ENCODE measurements around the gene KRTAP5-11. TPM values are rescaled to one million over a fixed set of nuclear protein-coding genes. Genes with fewer than 3 reads are reported as not detected.

Gene KRTAP5-11
- total and polyA plus RNA-seq, 2 donors (not counting 3 experiments of a cell fraction or from before 2014, with no cell fraction given), result not detected

DNA sequence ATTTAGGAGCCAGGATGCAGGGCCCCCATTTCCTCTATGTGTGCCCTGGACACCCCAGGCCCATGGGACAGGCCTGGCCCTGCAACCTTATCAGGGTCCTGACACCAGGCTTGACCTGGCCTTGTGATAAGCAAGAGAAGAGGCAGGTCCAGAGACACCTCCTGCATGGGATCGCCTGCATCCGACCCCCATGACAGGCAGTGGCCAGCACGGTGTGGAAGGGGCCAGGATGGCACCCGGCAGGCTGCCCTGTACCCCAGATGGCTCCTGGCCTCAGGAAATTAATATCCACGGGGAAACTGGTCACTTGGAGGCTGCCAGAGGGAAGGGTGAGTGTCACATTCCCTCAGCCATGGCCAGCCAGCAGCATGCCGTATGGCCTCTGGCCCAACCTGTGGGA, 27.7 kb downstream of the KRTAP5-11 start:
- intact Hi-C loops (cut with micrococcal nuclease), result no loop called here
- no peak for TF ChIP-seq MYC (IDR thresholded peaks at IDR 0.05; ENCODE audit: low read depth, low read length)
- H3K27ac ChIP-seq (ENCODE audit: insufficient read depth, low read depth, low read length), result no peak overlapping the region
- POLR2A ChIA-PET, result no interaction called here
- H3K79me2 ChIP-seq (ENCODE audit: control insufficient read depth, insufficient read depth, low read length), result no peaks in the 10 kb centered on the region
- no peaks in the 10 kb centered on the region for H3K9me3 ChIP-seq (replicated peaks; ENCODE audit: control insufficient read depth, insufficient read depth, low read length)
- no peak overlapping the region for H3K4me3 ChIP-seq (replicated peaks in 1 of 3; ENCODE audit: insufficient read depth in 1 of 3, low read depth in 1 of 3, low read length in 3 of 3)
- DNase-seq (ENCODE audit: low read depth, low spot score) (no peak), FAIRE-seq (no peak)
- no peaks in the 10 kb centered on the region for H3K27me3 ChIP-seq (ENCODE audit: control insufficient read depth in 2 of 2, insufficient read depth in 2 of 2, low read length in 2 of 2)
- dilution Hi-C loops (cut with MboI; ENCODE audit: extremely low pct_ligation_motif_present, low sequenced_read_pairs), result no loop called here
- H3K4me1 ChIP-seq (ENCODE audit: control insufficient read depth, extremely low read depth, insufficient read depth, low read length), result no peaks in the 10 kb centered on the region
- H2AFZ ChIP-seq (ENCODE audit: low read depth, low read length), result no peak overlapping the region
- BruUV-seq (replicated peaks), result no TSS peak
- H3K4me2 ChIP-seq (ENCODE audit: insufficient read depth, low read length), result no peak overlapping the region
- CTCF ChIA-PET, result no interaction called here
- no peaks in the 10 kb centered on the region for H4K20me1 ChIP-seq (replicated peaks; ENCODE audit: control insufficient read depth, extremely low read depth, insufficient read depth, low read length)
- H3K9me1 ChIP-seq (replicated peaks; ENCODE audit: control insufficient read depth, extremely low read depth, insufficient read depth, low read length), result no peaks in the 10 kb centered on the region
- H3K9ac ChIP-seq (replicated peaks; ENCODE audit: extremely low read depth, insufficient read depth, low read length), result no peak overlapping the region
- no peaks in the 10 kb centered on the region for H3K36me3 ChIP-seq (ENCODE audit: control insufficient read depth in 2 of 2, extremely low read depth in 1 of 2, insufficient read depth in 2 of 2, low read length in 2 of 2)

DNA sequence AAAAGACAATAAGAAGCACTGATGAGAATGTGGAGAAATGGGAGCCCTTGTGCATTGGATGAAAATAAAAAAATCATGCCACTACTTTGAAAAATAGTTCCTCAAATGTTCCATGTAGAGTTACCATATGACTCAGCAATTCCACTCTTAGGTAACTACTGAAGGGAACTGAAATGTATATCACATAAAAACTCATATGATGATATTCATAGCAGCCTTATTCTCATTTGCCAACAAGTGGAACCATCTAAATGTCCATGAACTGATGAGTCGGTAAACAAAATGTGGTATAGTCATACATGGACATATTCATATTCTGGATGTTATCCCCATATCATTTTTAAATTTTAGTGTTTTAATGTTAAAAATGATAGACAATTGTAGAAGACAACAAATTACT, 31.0 kb downstream of the KRTAP5-11 start:
- H3K27me3 ChIP-seq (ENCODE audit: control insufficient read depth in 2 of 2, insufficient read depth in 2 of 2, low read length in 2 of 2), result no peaks in the 10 kb centered on the region
- H2AFZ ChIP-seq (ENCODE audit: low read depth, low read length), result no peak overlapping the region
- no TSS peak for BruUV-seq (replicated peaks)
- no peaks in the 10 kb centered on the region for H3K9me3 ChIP-seq (replicated peaks; ENCODE audit: control insufficient read depth, insufficient read depth, low read length)
- H3K9me1 ChIP-seq (replicated peaks; ENCODE audit: control insufficient read depth, extremely low read depth, insufficient read depth, low read length), result no peaks in the 10 kb centered on the region
- dilution Hi-C loops (cut with MboI; ENCODE audit: extremely low pct_ligation_motif_present, low sequenced_read_pairs) (no loop called here), intact Hi-C loops (cut with micrococcal nuclease) (no loop called here)
- ChIA-PET CTCF (interaction anchor here (1.6 kb wide), 1 partner anchor 11 kb away, joined by 8 read pairs; no protein-coding TSS in a partner anchor), POLR2A (no interaction called here)
- no peak overlapping the region for H3K4me2 ChIP-seq (ENCODE audit: insufficient read depth, low read length)
- H3K36me3 ChIP-seq (ENCODE audit: control insufficient read depth in 2 of 2, extremely low read depth in 1 of 2, insufficient read depth in 2 of 2, low read length in 2 of 2), result no peaks in the 10 kb centered on the region
- no peaks in the 10 kb centered on the region for H4K20me1 ChIP-seq (replicated peaks; ENCODE audit: control insufficient read depth, extremely low read depth, insufficient read depth, low read length)
- TF ChIP-seq POLR2A (IDR thresholded peaks at IDR 0.05; ENCODE audit: low read depth, low read length), result no peak
- TF ChIP-seq, protein P1, sequence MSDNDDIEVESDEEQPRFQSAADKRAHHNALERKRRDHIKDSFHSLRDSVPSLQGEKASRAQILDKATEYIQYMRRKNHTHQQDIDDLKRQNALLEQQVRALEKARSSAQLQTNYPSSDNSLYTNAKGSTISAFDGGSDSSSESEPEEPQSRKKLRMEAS (IDR thresholded peaks at IDR 0.05; ENCODE audit: insufficient read depth, insufficient read length), result no peak
- TF ChIP-seq EZH2 (IDR thresholded peaks at IDR 0.05; ENCODE audit: borderline replicate concordance, low read depth, low read length, severe bottlenecking), result no peak
- TF ChIP-seq POLR2AphosphoS5 (IDR thresholded peaks at IDR 0.05; ENCODE audit: insufficient read depth, low read depth, low read length), result no peak
- TF ChIP-seq, protein P2, sequence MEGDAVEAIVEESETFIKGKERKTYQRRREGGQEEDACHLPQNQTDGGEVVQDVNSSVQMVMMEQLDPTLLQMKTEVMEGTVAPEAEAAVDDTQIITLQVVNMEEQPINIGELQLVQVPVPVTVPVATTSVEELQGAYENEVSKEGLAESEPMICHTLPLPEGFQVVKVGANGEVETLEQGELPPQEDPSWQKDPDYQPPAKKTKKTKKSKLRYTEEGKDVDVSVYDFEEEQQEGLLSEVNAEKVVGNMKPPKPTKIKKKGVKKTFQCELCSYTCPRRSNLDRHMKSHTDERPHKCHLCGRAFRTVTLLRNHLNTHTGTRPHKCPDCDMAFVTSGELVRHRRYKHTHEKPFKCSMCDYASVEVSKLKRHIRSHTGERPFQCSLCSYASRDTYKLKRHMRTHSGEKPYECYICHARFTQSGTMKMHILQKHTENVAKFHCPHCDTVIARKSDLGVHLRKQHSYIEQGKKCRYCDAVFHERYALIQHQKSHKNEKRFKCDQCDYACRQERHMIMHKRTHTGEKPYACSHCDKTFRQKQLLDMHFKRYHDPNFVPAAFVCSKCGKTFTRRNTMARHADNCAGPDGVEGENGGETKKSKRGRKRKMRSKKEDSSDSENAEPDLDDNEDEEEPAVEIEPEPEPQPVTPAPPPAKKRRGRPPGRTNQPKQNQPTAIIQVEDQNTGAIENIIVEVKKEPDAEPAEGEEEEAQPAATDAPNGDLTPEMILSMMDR (IDR thresholded peaks at IDR 0.05; ENCODE audit: extremely low read depth in 1 of 2, insufficient read depth in 1 of 2, low read depth in 1 of 2, low read length in 2 of 2), result no peak
- no peak for TF ChIP-seq JUN (IDR thresholded peaks at IDR 0.05; ENCODE audit: borderline replicate concordance, insufficient read depth, insufficient read length, low read depth)
- TF ChIP-seq FOS (IDR thresholded peaks at IDR 0.05; ENCODE audit: borderline replicate concordance, insufficient read depth, low read length), result no peak
- H3K27ac ChIP-seq (ENCODE audit: insufficient read depth, low read depth, low read length), result no peak overlapping the region
- FAIRE-seq (no peak), DNase-seq (ENCODE audit: low read depth, low spot score) (no peak)
- H3K9ac ChIP-seq (replicated peaks; ENCODE audit: extremely low read depth, insufficient read depth, low read length), result no peak overlapping the region
- no peaks in the 10 kb centered on the region for H3K79me2 ChIP-seq (ENCODE audit: control insufficient read depth, insufficient read depth, low read length)
- H3K4me1 ChIP-seq (ENCODE audit: control insufficient read depth, extremely low read depth, insufficient read depth, low read length), result no peaks in the 10 kb centered on the region
- H3K4me3 ChIP-seq (replicated peaks in 1 of 3; ENCODE audit: insufficient read depth in 1 of 3, low read depth in 1 of 3, low read length in 3 of 3), result no peak overlapping the region
